H1 (cell line): ENCODE measurements around the gene GMPPA. TPM values are rescaled to one million over a fixed set of nuclear protein-coding genes. Genes with fewer than 3 reads are reported as not detected.

ENCODE experiments used
- BACH1 ChIP-seq: IDR thresholded peaks from 2 replicates; pipeline ENCODE4 v1.6.1; 2012; ENCODE audit warnings: low read length, improper control_type of control experiment
- BRCA1 ChIP-seq: IDR thresholded peaks from 2 replicates; pipeline ENCODE4 v1.6.1; 2012; ENCODE audit warnings: low read depth, low read length, improper control_type of control experiment
- CHD2 ChIP-seq: IDR thresholded peaks from 2 replicates; pipeline ENCODE4 v1.6.1; 2012; ENCODE audit warnings: low read length, improper control_type of control experiment
- CTCF ChIP-seq, 3 experiments: IDR thresholded peaks; 1 replicate in 2 of 3; 2 replicates in 1 of 3; pipeline versions ENCODE4 v1.5.1 to v1.6.1; 2011; ENCODE audit warnings: low read length in 3 of 3, mild to moderate bottlenecking in 3 of 3, inconsistent platforms in 2 of 3, low read depth in 1 of 3, moderate library complexity in 1 of 3; ENCODE audit not compliant: insufficient read depth in 1 of 3; ENCODE audit errors: control extremely low read depth in 1 of 3
- EGR1 ChIP-seq: IDR thresholded peaks from 2 replicates; pipeline ENCODE4 v1.6.1; 2011; ENCODE audit warnings: low read depth, low read length, borderline replicate concordance
- EZH2 ChIP-seq: fragments of 200-600 bp; sonication (generic); IDR thresholded peaks from 2 replicates; pipeline ENCODE4 v1.7.1; 2012; ENCODE audit warnings: low read depth, mild to moderate bottlenecking, moderate library complexity, low read length, inconsistent platforms; ENCODE audit not compliant: severe bottlenecking
- GABPA ChIP-seq: IDR thresholded peaks from 2 replicates; pipeline ENCODE4 v1.6.1; 2011; ENCODE audit warnings: mild to moderate bottlenecking, low read length, moderate library complexity, borderline replicate concordance; ENCODE audit not compliant: insufficient read depth
- HDAC6 ChIP-seq: IDR thresholded peaks from one replicate; pipeline ENCODE4 v1.7.1; 2012; ENCODE audit warnings: low read depth, mild to moderate bottlenecking, inconsistent platforms, low read length, moderate library complexity
- JUND ChIP-seq: IDR thresholded peaks from 2 replicates; pipeline ENCODE4 v1.6.1; 2011; ENCODE audit warnings: mild to moderate bottlenecking, improper control_type of control experiment, low read length
- KDM4A ChIP-seq: IDR thresholded peaks from one replicate; pipeline ENCODE4 v1.7.1; 2012; ENCODE audit warnings: low read depth, mild to moderate bottlenecking, moderate library complexity, low read length, inconsistent platforms; ENCODE audit not compliant: severe bottlenecking
- KDM5A ChIP-seq: fragments of 200-600 bp; IDR thresholded peaks from 2 replicates; pipeline ENCODE4 v1.7.1; 2012; ENCODE audit warnings: mild to moderate bottlenecking, low read length, inconsistent platforms, mixed read lengths
- RBBP5 ChIP-seq: IDR thresholded peaks from 2 replicates; pipeline ENCODE4 v1.7.1; 2012; ENCODE audit warnings: low read depth, mild to moderate bottlenecking, inconsistent platforms, low read length, moderate library complexity, borderline replicate concordance
- RFX5 ChIP-seq: IDR thresholded peaks from 2 replicates; pipeline ENCODE4 v1.6.1; 2011; ENCODE audit warnings: low read depth, low read length, improper control_type of control experiment, borderline replicate concordance
- SAP30 ChIP-seq: fragments of 300-600 bp; sonication (generic); IDR thresholded peaks from 2 replicates; pipeline ENCODE4 v1.7.1; 2012; ENCODE audit warnings: low read length, moderate library complexity, mild to moderate bottlenecking, inconsistent platforms; ENCODE audit not compliant: insufficient read depth, insufficient replicate concordance
- SIN3A ChIP-seq, 2 experiments: IDR thresholded peaks in 1 of 2; conservative IDR thresholded peaks in 1 of 2; 2 replicates each; pipeline ENCODE4 v1.6.1; 2011 to 2012; ENCODE audit warnings: low read length in 2 of 2, improper control_type of control experiment in 1 of 2, low read depth in 1 of 2, mild to moderate bottlenecking in 1 of 2
- SP1 ChIP-seq: IDR thresholded peaks from 2 replicates; pipeline ENCODE4 v1.6.1; 2011; ENCODE audit warnings: low read depth, low read length
- SP2 ChIP-seq: IDR thresholded peaks from 2 replicates; pipeline ENCODE4 v1.6.1; 2012; ENCODE audit warnings: mild to moderate bottlenecking, low read length, inconsistent platforms
- SUZ12 ChIP-seq: fragments of 200-600 bp; sonication (generic); IDR thresholded peaks from 2 replicates; pipeline ENCODE4 v1.6.1; 2012; ENCODE audit warnings: mild to moderate bottlenecking, inconsistent platforms, low read length, moderate library complexity, mixed read lengths
- YY1 ChIP-seq: IDR thresholded peaks from 2 replicates; pipeline ENCODE4 v1.6.1; 2011; ENCODE audit warnings: low read depth, mild to moderate bottlenecking, low read length
- polyA plus RNA-seq, 7 experiments: library from polyadenylated mRNA; depleted of rRNA in 3 of 7; stranded (reverse) in 5 of 7; unstranded in 2 of 7; fragments of >200 nt in 5 of 7; fragments of 200-250 nt in 2 of 7; gene quantifications; 1 replicate in 5 of 7; 2 replicates in 1 of 7; 4 replicates in 1 of 7; pipeline versions ENCODE4 v1.2.1 to v1.2.3, GENCODE V29; 2011 to 2013; ENCODE audit warnings: missing spikeins in 2 of 7, mixed read lengths in 2 of 7
- total RNA-seq: library from RNA; stranded (reverse); fragmentation: NEBNext Ultra II Directional; extraction: Animal tissue kit (Norgen Biotek cat#: 25700); gene quantifications from 2 replicates; pipeline ENCODE4 v1.2.1, GENCODE V29; 2021

GMPPA gene
- total and polyA plus RNA-seq, 2 of the 8 experiments (the other 6 are each of a cell fraction or from before 2014, with no cell fraction given): 34.3 to 98.8 TPM

GRCh38 chr2:219498280-219499057, at the start of gene GMPPA (continued):
- TF ChIP-seq RFX5: no peak
- no peak; the same call in 1 of the 2 replicates for TF ChIP-seq RBBP5
- TF ChIP-seq SUZ12: no peak; the same call in 1 of the 2 replicates
- TF ChIP-seq SAP30: no peak
- TF ChIP-seq KDM5A: no peak
- TF ChIP-seq EZH2: no peak
- TF ChIP-seq SP1: peak; percentile 38; the same call in 1 of the 2 replicates
- peak; percentile 96 for TF ChIP-seq BRCA1
- TF ChIP-seq SP2: no peak
- no peak for TF ChIP-seq HDAC6
- no peak for TF ChIP-seq EGR1
- TF ChIP-seq CTCF (IDR thresholded peaks at IDR 0.05; ENCODE audit: control extremely low read depth in 1 of 3, insufficient read depth in 1 of 3, low read depth in 1 of 3, low read length in 3 of 3): no peak; a peak in 1 of 4 replicates
- TF ChIP-seq JUND: no peak
- TF ChIP-seq BACH1: no peak
- peak; percentile 39 to 62; a peak in 1 of 4 replicates for TF ChIP-seq SIN3A (conservative IDR thresholded peaks at IDR 0.05 in 1 of 2, IDR thresholded peaks at IDR 0.05 in 1 of 2; ENCODE audit: low read depth in 1 of 2, low read length in 2 of 2)
- TF ChIP-seq CHD2: peak; percentile 99
- no peak for TF ChIP-seq YY1
- TF ChIP-seq GABPA: no peak
- peak; percentile 86 for TF ChIP-seq KDM4A
